ENCODE measurements around the gene UBXN6.

The UBXN6 gene

DNA sequence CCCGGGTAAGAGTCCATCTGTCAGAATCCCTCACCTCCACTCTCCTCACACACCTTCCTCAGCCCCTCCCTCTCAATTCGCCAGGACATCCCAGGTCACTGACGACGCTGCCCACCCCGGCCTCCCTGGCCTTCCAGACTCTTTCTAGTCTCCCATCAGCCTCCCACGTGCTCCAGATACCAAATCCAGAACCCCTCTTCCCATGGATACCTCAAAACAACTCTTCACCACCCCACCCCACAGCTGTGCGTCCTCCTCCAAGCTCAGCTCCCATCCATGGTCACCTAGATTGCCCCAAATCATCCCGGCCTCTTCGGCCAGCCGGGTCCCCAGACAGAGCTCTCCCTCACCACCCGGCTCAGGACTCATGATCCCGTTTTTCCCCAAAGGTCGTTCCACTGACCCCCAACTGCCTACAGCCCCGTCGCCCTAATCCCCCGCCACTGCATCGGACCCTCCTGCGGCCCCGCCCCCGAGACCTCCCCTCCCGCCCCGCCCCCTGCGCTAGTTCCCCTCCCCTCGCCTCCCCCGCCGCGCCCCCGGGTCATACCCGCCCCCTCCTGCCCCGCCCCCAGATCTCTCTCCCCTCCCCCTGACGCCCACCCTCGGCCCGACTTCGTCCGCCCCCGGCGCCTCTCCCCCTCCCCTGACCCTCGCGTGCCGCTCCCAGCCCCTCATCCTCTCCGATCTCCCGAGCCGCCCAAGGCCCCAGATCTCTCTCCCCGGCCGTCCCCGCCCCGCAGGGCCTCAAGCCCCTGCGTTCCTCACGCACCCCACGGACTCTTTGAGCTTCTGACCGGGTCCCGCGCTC, 546 bp downstream of the UBXN6 start:
- FAIRE-seq (no peak), DNase-seq (ENCODE audit: insufficient read length, low spot score) (no peak)

DNA sequence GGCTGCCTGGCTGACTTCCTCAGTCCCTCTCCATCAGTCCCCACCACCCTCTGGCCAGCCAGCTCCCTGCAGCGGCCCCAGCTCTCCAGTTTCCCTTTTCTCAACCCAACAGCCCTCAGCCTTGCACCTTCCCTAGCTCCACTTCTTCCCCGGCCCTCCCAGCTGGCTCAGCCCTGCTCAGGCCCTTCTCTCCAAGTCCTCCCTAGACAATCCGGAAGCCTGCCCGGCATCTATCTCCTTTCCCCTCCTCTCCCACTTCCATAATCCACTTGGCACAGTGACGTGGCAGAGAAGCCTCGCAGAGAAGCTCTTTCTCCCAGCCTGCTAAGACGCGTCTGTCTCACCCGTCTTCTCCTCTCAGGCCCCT, 1.1 kb downstream of the UBXN6 start:
- no peak for DNase-seq (ENCODE audit: insufficient read length, low spot score)
- FAIRE-seq: no peak

DNA sequence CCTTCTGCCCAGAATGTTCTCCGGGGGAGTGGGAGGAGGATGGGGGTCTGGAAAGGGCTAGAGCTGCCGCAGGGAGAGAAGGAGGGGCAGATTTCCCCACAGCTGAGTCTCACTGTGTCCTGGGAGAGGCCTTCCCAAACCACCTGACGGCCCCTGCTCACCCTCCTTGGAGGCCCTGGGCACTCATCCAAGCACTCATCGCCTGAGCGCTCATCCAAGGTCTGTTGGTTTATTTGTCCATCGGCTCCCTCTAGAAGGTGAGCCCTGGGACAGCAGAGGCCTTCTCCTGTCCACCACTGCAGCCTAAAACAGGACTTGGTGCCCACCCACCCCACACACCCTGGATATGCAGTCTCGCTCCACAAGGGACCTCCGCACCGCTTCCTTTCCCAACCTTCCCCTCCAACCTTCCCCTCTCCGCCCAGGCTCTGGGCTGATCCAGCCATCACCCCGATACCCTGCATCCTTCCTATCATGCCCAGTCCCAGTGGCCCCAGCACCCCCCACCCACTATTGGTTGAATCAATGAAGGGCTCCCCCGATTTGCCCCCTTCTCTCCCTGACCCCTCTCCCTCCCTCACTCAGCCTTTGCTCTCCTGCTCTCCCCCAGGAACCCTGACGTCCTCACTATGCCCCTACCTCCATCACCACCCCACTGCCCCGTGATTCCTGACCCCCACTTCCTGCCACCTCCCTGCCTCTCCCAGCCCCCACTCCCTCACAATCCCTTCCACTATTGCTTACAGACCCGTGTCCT, 1.7 kb downstream of the UBXN6 start:
- no peak for DNase-seq (ENCODE audit: insufficient read length, low spot score)
- no peak for FAIRE-seq

DNA sequence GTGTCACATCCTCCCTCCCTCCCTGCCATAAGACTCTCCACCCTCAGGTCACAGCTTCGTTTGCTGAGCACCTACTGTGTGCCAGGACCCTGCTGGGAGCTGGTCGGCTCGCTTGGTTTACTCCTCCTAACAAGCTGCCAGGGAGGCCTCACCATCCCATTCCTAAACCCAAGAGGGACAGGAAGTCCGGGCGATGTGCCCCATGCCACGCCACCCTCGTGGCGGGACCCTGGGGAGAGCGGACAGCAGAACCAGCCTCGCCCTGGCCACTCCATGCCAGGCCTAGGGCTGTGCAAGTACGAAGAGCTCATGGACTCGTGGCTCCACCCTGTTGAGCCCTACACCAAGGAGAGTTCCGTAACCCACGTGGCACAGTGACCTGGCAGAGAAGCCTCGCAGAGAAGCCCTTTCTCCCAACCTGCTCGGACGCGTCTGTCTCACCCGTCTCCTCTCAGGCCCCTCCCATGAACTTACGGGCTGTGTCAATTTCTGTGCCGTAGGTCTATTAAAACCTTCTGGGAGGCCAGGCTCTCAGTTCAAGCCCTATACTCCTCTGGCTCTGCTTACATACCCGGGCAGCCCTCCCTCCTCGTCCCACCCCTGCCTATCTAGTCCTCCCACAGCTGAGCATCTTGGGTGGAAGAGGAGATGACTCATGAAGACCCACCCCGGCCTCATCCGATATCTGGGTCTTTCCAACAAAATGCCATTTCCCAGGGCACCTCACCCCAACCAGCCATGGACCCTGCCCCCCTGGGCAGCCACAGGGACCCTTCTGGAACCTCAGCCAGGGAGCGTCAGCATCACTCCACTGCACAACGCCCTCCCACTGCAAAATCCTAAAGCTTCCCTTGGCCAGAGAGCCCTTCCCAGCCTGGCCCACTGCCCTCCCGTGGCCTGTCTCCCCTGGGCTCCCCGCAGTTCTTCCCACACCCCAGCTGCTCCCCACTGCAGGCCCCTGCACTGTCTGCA, 2.6 kb downstream of the UBXN6 start:
- no peak for DNase-seq (ENCODE audit: insufficient read length, low spot score)
- no peak for FAIRE-seq

DNA sequence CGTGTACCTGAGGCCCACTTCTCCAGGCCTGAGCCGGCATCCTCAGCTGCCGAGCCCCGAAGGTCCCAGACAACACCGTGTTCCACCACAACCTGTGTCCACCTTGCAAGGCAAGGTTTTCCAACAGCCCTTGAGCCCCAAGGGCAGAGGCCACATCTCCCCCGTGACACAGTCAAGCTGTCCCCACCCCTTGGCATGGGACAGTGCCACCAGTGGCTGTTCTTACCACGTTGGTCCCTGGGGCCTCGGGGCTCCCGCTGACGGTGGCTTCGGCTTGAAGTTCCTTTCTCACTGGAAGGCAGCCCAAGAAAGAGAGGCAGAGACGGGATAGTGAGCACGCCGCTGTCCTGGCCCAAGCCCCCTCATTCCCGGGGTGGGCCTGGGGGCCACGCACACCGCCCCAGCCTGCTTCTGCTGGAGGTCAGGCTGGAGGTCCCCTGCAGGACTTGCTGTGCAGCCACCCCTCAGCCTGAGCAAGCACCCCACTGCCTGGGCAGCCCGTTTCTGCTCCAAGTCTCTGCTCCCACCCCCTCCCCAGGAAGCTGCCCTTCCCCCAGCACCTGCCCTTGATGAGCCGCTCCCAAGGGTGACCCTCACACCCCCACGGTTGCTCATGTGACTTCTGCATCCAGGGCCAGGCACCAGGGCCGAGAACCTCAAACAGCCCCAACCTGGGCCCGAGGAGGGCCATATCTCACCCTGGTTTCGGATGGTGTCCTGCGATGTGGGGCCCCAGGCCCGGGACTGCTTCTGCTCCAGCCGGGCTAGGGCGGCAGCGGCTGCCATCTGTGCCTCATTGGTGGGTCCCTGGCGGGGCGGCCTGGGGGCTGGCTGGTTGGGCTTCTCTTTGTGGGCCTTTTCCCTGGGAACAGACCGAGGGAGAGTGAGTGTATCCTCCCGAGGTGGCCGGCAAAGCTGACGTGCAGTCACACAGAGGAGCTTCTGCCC, 4.1 kb downstream of the UBXN6 start:
- FAIRE-seq (no peak), DNase-seq (ENCODE audit: insufficient read length, low spot score) (no peak)

DNA sequence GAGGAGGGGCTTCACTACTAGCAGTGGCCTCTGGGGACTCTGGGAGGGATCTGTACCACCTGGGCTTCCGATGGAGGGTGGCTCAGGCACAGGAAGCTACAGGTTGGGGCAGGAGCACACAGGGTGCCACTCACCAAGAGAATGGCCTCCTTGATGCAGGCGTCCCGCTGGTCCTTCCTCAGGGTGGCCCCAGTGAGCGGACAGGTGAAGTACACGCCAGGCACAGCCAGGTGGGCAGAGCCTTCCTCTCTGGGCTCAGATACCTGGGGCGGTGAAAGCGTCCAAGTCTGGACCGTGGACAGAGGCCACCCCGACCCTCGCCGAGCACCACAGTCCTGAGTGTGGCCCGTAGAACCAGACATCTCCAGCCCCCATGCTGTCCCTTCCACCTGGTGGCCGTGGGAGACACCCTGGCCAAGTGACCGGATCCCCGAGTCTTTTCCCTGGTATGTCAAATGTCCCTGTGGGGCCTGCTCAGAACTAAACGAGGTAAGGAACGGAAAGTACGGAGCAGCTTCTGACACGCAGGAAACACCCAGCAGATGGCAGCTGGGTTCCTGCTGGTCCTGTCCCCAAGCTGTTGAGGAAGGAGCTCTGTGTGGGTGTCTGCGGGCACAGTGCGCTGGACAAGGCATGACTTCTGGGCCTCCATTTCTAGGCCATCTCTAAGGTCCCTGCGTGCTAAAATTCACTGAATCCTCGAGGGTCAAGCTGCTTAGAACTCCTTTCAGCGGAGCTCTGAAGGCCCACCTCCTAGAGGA, 5.2 kb downstream of the UBXN6 start:
- FAIRE-seq (no peak), DNase-seq (ENCODE audit: insufficient read length, low spot score) (no peak)

DNA sequence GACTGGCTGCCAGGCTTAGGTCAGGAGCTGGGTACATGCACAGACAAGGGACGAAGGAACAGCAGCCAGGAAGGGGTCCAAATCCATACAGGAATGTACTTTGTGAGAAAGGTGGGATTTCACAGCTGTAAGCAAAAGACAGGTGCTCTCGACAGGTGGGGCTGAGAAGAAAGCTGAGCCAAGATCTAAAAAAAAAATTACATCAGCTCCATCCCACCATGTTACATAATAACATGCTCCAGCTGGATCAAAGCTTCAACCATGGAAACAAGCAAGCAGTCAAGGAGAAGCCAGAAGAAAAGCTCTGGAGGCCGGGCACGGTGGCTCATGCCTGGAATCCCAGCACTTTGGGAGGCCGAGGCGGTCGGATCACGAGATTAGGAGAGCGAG, 8.0 kb downstream of the UBXN6 start:
- DNase-seq (ENCODE audit: insufficient read length, low spot score) (no peak), FAIRE-seq (no peak)

DNA sequence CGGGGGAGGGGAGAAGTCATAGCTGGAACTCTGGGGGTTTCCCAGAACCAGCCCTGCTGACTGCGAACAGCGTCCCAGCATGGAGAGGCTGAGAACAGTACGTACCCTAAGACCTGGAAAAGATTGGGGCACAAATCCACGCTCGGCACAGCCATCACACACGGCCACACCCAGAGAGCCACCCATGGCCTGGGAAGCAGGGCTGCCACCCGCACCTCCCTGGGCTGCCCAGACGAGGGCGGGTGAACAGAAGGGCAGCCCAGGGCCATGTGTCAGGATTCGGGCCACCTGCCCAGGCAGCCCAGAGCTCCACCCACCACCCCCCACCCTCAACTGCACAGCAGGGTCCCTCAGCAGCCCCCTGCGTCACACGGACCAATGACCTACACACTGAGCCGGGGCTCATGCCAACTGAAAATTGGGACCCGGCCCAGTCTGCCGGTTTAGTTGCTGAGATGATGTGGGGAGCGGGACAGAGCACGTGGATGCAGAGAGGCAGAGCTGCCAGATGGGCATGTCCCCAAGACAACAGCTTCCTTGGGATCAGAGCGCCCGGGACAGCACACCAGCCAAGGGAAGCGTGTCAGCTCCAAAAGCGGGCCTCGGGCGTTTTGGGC, 8.5 kb downstream of the UBXN6 start:
- FAIRE-seq (no peak), DNase-seq (ENCODE audit: insufficient read length, low spot score) (no peak)

DNA sequence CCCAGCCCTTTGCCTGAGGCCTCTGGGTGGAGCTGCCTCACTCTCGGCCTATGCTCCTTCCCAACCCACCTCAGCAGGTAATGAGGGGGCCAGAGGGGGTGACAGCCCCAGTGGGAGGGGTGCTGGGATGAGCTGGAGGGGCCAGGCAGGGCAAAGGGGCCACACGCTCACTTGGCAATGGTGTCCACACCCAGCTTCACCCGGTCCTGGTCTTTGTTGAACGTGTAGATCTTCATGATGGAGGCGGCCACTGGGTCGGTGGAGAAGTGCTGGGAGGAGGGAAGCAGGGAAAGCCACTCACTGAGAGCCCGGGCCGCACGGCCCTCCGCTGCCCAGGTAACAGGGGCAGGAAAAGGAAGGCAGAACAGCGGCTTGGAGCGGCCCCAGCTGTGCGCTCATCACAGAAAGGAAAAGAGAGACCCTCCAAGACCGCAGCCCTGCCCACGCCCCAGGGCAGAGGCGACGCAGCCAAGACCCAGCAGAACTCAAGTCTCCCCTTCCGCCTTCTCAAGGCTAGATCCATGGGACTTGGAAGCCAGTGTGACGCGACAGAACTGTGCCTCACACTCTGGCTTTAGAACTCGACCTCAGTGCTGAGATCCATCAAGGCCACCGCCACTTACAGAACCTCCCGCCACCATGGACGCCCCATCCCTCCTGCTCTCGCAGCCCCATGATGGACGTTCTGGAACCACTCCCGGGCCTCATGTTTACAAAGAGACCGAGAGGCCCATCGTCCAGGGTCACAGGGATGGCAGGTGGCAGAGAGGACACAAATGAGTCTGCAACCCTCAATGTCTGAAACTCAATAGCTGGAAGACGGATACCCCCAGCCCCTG, 9.2 kb downstream of the UBXN6 start:
- FAIRE-seq: no peak

DNA sequence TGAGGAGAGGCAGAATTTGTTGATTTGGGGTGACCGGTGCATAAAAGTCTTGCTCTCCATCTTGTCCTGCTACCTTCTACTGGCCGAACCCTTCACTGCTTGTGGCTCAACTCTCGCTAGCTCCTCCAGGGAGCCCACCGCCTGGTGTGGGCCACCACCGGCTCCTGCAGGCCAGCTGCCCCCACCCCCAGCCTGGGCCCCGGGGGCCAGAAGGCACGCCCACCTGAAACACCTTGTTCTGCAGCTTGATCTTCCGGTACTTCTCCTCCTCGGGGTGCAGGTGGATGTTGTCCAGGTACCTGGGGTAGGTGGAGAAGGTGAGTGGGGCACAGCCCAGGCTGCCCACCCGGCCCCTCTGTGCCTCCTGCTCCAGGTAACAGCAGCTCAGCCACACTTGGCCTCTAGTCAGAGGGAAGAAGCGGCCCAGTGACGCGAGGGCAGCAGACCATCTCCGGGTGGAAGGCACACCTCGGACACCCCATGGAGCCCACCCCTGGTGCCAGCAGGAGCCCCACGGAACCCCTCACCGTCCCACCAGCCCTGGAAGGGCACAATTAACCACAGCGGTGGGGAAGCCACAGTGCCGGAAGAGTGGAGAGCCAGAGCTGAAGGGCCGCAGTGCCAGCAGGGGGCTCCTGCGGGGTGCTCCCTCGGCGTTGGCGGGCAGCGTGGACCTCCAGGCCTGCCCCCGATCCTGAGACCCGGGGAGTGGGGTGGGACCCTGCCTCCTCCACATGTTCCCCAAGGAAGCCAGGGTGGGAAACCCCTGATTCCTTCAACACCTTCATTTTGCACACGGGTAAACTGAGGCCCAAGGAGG, 10.1 kb downstream of the UBXN6 start:
- no peak for FAIRE-seq

More for the DNA sequence above, 9.2 kb downstream of the UBXN6 start:
- no peak for DNase-seq (ENCODE audit: insufficient read length, low spot score)

DNA sequence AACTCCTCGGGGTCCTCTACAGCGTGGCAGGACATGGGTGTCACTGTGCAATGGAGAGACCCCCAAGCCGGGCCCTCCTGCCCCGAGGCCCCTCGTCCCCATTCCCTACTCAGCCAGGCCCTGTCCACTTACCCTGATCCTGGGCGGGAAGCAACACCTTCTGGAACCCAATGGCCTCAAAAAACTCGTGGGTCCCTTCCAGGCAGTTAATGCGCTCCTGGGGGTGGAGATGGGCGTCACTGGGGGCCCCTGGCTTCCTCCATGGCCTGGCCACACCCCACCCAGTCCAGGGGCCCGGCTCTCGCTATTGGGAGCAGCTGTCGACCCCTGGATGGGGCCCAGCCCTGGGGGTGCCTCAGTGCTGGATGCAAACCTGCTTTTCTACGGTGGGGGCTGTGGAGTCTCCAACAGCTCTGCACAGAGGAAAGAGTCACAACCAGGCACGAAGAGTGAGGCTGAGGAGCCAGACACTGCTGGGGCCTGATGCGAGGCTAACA, 10.8 kb downstream of the UBXN6 start:
- FAIRE-seq: no peak

More for the DNA sequence above, 10.1 kb downstream of the UBXN6 start:
- no peak for DNase-seq (ENCODE audit: insufficient read length, low spot score)

DNA sequence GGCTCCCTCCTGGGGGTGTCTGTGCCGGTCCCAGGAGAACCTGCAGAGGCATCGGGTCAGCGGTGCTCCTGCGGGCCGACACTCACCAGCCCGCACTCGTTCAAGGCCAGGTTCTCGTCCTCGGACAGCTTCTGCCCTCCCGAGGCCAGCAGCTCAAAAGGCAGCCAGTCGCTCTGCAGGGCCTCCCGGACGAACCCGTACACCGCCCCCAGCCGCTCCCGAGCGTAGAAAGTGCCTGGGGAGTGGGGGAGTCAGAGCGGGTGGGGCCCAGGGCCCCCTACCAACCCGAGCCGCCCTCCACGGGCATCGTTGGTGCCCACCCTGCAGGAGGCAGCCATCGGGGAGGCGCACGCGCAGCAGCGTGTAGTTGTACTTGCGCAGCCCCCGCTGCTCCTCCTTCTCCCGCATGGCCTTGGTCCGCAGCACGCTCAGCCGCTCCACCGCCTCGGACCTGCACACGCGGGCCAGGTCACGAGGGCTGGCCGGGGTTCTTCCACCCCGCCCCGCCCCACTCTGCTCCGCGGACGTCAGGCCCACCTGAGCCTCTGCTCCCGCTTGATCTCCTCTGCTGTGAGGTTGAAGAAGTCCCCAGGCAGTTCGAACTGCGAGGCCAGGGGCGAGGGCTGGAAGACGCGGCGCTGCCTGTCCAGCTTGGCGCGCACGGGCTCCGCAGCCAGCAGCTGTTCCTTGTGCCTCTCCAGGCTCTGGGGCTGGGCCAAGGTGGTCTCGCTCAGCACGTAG, 11.5 kb downstream of the UBXN6 start:
- DNase-seq (ENCODE audit: insufficient read length, low spot score): no peak
- no peak for FAIRE-seq

More for the DNA sequence above, 10.8 kb downstream of the UBXN6 start:
- DNase-seq (ENCODE audit: insufficient read length, low spot score): no peak

DNA sequence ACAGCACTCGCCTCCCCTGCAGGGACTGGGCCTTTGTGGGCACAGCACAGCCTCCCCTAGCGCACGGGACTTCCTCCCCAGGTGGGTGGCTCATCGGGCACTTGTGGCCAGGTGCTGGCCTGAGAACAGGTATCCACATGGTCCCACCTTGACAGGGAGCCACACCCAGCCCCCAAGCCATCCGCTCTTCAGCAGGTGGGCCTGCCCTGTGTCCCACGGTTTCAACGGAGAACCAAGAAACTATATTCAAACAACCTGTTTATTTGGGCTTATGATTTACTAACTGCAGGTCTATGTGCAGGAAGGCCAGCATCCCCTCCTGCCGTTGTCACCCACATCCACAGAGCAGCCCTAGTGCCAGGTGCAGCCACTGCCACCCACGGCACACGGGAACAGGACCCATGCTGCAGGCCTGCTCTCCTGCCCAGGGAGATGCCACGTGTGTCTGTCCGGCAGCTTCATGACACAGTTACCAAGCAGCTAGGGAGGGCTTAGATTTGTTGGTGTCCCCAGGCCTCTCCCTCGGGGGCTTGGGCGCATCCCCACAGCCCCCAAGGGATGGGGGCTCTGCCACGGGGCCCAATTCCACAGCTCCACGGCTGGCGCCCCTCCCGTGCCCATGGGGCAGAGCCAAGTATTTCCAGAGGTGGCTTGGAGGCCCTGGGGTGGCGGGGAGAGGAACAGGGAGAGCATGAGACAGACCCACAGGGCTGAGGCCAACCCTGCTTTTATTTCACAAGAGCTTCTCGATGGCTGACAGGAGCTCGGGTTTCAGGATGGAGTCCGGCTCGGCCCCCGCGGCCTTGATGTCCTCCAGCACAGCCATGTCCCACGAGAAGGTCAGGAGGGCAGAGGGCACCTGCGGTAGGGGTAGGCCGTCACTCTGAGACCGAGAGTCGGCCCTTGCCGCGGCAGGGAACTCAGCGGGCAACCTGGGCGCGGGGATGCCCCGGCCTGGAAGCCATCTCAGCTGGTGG, 12.5 kb downstream of the UBXN6 start:
- DNase-seq (ENCODE audit: insufficient read length, low spot score) (no peak), FAIRE-seq (no peak)

DNA sequence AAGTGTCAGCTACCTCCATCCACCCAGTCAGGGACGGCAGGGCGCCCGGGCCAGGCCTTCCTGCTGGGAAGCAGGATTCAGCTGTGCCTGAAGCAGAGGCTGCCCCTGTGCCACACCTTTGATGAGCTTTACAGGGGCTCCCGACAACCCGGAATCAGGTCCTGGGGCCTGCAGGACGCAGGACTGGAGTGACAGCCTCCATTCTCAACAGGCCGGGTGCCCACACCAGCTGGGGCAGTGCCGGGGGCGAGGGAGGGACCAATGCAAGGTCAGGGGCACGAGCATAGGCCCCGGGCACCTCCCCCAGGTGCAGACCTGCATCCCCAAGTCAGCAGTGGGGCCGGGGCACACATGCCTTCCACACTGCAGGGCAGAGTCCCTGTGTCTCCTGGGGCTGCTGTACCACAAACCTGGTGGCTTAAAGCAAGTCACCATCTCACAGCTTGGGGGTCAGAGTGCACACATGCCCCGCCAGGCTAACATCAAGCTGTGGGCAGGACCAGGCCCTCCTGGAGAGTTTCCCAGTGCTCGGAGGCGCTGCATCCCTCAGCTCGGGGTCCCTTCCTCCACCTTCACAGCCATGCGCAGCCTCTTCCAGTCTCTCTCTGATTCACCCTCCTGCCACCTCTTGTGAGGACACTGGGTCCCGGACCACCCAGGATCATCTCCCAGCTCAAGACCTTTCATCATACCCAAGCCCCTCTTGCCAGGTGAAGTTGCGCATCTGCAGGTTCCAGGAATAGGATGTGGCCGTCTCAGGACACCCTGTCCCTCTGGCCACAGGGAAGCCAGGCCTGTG, 13.4 kb downstream of the UBXN6 start:
- FAIRE-seq: no peak
- no peak for DNase-seq (ENCODE audit: insufficient read length, low spot score)
